ENCODE results near the gene ARHGAP32. TPM values are rescaled to one million over a fixed set of nuclear protein-coding genes. Genes with fewer than 3 reads are reported as not detected.

The ARHGAP32 gene
- total RNA-seq, 4 donors from 2014 or later = 11.2 to 21.7 (median 18.1) TPM

DNA sequence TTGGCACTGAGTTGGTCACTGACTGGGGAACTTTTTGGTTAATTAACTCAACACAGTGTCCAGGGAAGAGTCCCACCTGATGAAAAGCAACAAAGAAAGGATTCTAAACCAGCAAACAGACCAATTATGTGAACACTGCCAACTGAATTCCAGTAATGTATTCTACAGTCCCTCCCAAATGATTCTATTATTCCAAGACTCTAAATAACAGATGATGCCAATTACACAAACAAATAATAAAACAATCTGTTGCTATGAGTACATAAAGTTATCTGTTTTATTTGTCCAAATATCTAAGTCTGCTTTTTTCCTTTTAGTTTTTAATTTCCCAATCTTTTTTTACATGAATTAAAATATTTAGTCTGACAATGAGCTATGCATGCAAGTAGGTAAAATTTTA, 151.2 kb downstream of the ARHGAP32 start:
- ATAC-seq (ENCODE audit: low FRiP score) (no peak), DNase-seq (ENCODE audit: low spot score) (no peak)
- TF ChIP-seq CTCF (IDR thresholded peaks at IDR 0.05) = no peak

DNA sequence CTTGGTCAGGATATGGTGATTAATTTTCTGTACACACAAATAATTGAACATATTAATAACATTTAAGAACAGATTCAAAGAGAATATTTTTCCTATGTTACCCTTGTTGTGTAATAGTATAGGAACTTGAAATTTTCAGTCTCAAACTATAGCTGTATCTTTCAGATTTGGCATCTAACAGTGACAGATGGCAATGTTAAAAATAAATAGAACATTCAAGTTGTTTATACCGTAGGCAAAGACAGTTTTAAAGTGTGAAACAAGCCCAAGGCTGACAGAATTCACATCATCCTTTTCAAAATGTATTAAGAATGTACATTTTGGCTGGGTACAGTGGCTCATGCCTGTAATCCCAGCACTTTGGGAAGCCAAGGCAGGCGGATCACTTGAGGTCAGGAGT, 156.9 kb downstream of the ARHGAP32 start:
- TF ChIP-seq CTCF (IDR thresholded peaks at IDR 0.05) = no peak
- ATAC-seq (ENCODE audit: low FRiP score) (no peak), DNase-seq (ENCODE audit: low spot score) (no peak)

- no peak for DNase-seq (ENCODE audit: low spot score)
- ATAC-seq (ENCODE audit: low FRiP score) = no peak
- TF ChIP-seq CTCF (IDR thresholded peaks at IDR 0.05) = no peak
Measured at GRCh38 chr11:129034001-129034400, 158.1 kb downstream of the ARHGAP32 start.

DNA sequence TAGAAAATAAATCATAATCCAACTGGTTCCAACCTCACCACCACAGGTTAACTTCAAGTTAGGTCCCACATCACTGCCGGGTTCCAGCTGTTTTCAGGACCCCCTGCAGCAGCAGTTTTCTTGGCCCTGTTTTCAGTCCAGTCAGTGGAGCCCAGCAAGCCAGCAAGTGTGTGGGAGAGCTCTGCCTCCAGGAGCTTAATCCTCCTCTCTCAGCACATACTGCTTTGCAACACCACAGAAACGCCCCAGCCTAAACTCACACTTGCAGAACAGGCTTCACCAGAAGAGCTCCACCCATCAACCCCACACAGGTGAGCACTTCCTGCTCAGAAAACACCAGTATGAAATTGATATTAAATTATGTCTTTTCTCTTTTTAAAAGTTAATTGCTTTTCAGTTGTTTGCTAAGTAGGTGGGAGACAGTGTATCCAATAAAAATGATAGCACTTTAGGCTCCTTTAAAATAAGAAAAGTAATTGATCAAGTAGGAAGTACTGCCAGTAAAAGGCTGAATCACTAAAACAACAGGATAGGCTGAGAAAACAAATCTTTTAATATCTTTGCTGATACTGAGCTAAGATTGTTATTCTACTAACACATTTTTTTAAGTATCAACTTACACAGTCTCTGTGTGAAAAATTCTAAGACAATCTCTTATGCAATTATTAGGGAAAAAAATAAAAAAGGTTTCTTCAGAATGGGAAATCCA, 168.0 kb downstream of the ARHGAP32 start:
- no peak for TF ChIP-seq CTCF (IDR thresholded peaks at IDR 0.05)
- ATAC-seq (ENCODE audit: low FRiP score) (no peak), DNase-seq (ENCODE audit: low spot score) (no peak)

- DNase-seq (ENCODE audit: low spot score) = no peak
- no peak for TF ChIP-seq CTCF (IDR thresholded peaks at IDR 0.05)
Measured at GRCh38 chr11:129021295-129021694, 170.8 kb downstream of the ARHGAP32 start.

GRCh38 chr11:129018991-129019390, 173.1 kb downstream of the ARHGAP32 start:
- TF ChIP-seq CTCF (IDR thresholded peaks at IDR 0.05) = no peak
- DNase-seq (ENCODE audit: low spot score) = no peak
- no peak for ATAC-seq (ENCODE audit: low FRiP score)

More at GRCh38 chr11:129021295-129021694, 170.8 kb downstream of the ARHGAP32 start:
- no peak for ATAC-seq (ENCODE audit: low FRiP score)

- no peak for TF ChIP-seq CTCF (IDR thresholded peaks at IDR 0.05)
- ATAC-seq (ENCODE audit: low FRiP score) (no peak), DNase-seq (ENCODE audit: low spot score) (no peak)
Measured at GRCh38 chr11:129018126-129018525, 174.0 kb downstream of the ARHGAP32 start.
